Neural progenitor cell (in vitro differentiated cells): ENCODE data around the gene CCL13.

Source experiments
- EZH2 ChIP-seq: fragments of 200-600 bp; sonication (generic); IDR thresholded peaks from 2 replicates; pipeline ENCODE4 v1.6.1; 2017; ENCODE audit warnings: antibody characterized with exemption, mild to moderate bottlenecking, moderate library complexity
- EZH2phosphoT487 ChIP-seq: fragments of 200-600 bp; sonication (generic); IDR thresholded peaks from 2 replicates; pipeline ENCODE4 v1.6.1; 2017; ENCODE audit warnings: antibody characterized with exemption
- TF ChIP-seq, protein P1 (sequence below): fragments of 200-600 bp; sonication (generic); IDR thresholded peaks from 2 replicates; pipeline ENCODE4 v1.5.1; 2017; ENCODE audit warnings: antibody characterized with exemption, mild to moderate bottlenecking

DNA sequence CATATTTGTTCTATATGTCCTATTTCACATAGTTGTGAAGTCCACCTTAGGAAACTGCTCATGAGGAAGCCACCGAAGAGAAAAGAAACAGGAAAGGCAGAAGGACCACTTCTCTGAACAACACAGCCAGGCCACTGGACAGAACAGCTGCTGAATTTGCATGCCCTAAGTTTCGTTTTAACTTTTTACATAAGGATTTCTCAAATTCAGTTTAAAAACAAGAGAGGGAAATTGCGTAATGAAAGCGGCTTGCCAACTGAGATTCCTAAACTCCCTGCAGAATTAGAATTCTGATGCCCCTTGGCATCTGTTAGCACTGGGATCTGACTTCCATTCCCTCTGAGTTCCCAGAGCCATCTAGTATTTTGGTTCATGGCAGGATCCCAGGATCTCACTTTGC lies 42.0 kb upstream of the CCL13 start:
- TF ChIP-seq, protein P1, sequence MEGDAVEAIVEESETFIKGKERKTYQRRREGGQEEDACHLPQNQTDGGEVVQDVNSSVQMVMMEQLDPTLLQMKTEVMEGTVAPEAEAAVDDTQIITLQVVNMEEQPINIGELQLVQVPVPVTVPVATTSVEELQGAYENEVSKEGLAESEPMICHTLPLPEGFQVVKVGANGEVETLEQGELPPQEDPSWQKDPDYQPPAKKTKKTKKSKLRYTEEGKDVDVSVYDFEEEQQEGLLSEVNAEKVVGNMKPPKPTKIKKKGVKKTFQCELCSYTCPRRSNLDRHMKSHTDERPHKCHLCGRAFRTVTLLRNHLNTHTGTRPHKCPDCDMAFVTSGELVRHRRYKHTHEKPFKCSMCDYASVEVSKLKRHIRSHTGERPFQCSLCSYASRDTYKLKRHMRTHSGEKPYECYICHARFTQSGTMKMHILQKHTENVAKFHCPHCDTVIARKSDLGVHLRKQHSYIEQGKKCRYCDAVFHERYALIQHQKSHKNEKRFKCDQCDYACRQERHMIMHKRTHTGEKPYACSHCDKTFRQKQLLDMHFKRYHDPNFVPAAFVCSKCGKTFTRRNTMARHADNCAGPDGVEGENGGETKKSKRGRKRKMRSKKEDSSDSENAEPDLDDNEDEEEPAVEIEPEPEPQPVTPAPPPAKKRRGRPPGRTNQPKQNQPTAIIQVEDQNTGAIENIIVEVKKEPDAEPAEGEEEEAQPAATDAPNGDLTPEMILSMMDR = no peak
- TF ChIP-seq EZH2 = no peak
- TF ChIP-seq EZH2phosphoT487 = no peak
